Fibroblast of lung (primary cell): ENCODE results near the gene HINT3.

Experiments used
- CTCF ChIP-seq, 2 donors: IDR thresholded peaks in 1 of 2; conservative IDR thresholded peaks in 1 of 2; 1 replicate in 1 of 2; 2 replicates in 1 of 2; pipeline ENCODE4 v1.5.1; 2011 to 2012; ENCODE audit warnings: low read length in 2 of 2, control low read depth in 1 of 2, inconsistent platforms in 1 of 2, low read depth in 1 of 2, mild to moderate bottlenecking in 1 of 2
- EZH2 ChIP-seq: IDR thresholded peaks from 2 replicates; pipeline ENCODE4 v1.5.1; 2012; ENCODE audit warnings: low read length, control low read depth, mild to moderate bottlenecking; ENCODE audit errors: missing control alignments

GRCh38 chr6:126017668-126018067 lies 61.1 kb downstream of the HINT3 start:
- TF ChIP-seq CTCF (conservative IDR thresholded peaks at IDR 0.05 in 1 of 2, IDR thresholded peaks at IDR 0.05 in 1 of 2; ENCODE audit: low read depth in 1 of 2, low read length in 2 of 2) (no peak), EZH2 (no peak)
